Sigmoid colon (tissue), 7 donors: ENCODE results near the gene ADORA2B. TPM values are rescaled to one million over a fixed set of nuclear protein-coding genes. Genes with fewer than 3 reads are reported as not detected.
"Not testable (repeated sequence)": the region's sequence is repeated elsewhere in the genome, so short reads cannot be mapped to it uniquely, and the experiment has no call there.

Experiments
- DNase-seq: peaks from one replicate; pipeline ENCODE4 v3.0.0-alpha.2; 2019
- H3K27ac ChIP-seq, 4 donors: fragments of 200-600 bp; sonication (generic); one replicate each; pipeline ENCODE4 v1.5.1; 2016 to 2019; ENCODE audit warnings: mild to moderate bottlenecking in 1 of 4
- H3K27me3 ChIP-seq, 3 donors: fragments of 200-600 bp; sonication (generic); one replicate each; pipeline ENCODE4 v1.5.1; 2019; ENCODE audit warnings: mild to moderate bottlenecking in 1 of 3
- H3K36me3 ChIP-seq, 4 donors: fragments of 200-600 bp; sonication (generic); one replicate each; pipeline ENCODE4 v1.5.1; 2016 to 2019
- H3K4me1 ChIP-seq, 4 donors: fragments of 200-600 bp; sonication (generic); one replicate each; pipeline ENCODE4 v1.5.1; 2017 to 2019
- H3K4me3 ChIP-seq, 4 donors: fragments of 200-600 bp; sonication (generic); one replicate each; pipeline ENCODE4 v1.5.1; 2017 to 2019; ENCODE audit warnings: mild to moderate bottlenecking in 2 of 4, moderate library complexity in 1 of 4
- H3K9me3 ChIP-seq, 4 donors: fragments of 200-600 bp in 3 of 4; sonication (generic) in 3 of 4; one replicate each; pipeline versions ENCODE4 v1.5.1 to v1.6.1; 2013 to 2019
- EP300 ChIP-seq, 4 donors: sonication (generic); formaldehyde crosslinking; IDR thresholded peaks; one replicate each; pipeline ENCODE4 v1.6.1; 2017; ENCODE audit warnings: antibody characterized with exemption in 4 of 4
- POLR2A ChIP-seq, 2 donors: fragments of 450-650 bp; IDR thresholded peaks; one replicate each; pipeline ENCODE4 v1.6.1; 2016; ENCODE audit warnings: antibody characterized with exemption in 2 of 2, mild to moderate bottlenecking in 2 of 2, moderate library complexity in 2 of 2
- POLR2AphosphoS5 ChIP-seq, 4 donors: sonication (generic); formaldehyde crosslinking; IDR thresholded peaks; one replicate each; pipeline ENCODE4 v1.6.1; 2017; ENCODE audit warnings: antibody characterized with exemption in 4 of 4
- WGBS, 2 donors: extraction: QIAGEN DNeasy Blood & Tissue Kit; methylation state at CpG; one replicate each; pipeline ENCODE4 v1.1.7; 2013; 5-methylcytosine and 5-hydroxymethylcytosine counted together
- intact Hi-C: fragments of 100-400 bp; cut with DNase I; formaldehyde crosslinking; loops from one replicate; pipeline ENCODE4 v1.15.1; 2023
- polyA plus RNA-seq, 3 donors: library from polyadenylated mRNA; stranded (reverse); fragments of 200-250 nt; gene quantifications; one replicate each; pipeline ENCODE4 v1.2.3, GENCODE V29; 2013
- total RNA-seq, 4 donors: library from RNA; depleted of rRNA; stranded (reverse); fragments of >200 nt; gene quantifications; one replicate each; pipeline ENCODE4 v1.1.0, GENCODE V29; 2016
- TF ChIP-seq, protein P1 (sequence below), 4 experiments: fragments of 450-650 bp in 3 of 4; fragments of 200-600 bp in 1 of 4; IDR thresholded peaks; one replicate each; pipeline ENCODE4 v1.5.1; 2016 to 2019; ENCODE audit warnings: antibody characterized with exemption in 4 of 4, mild to moderate bottlenecking in 3 of 4, moderate library complexity in 2 of 4
- donor health status: healthy with polysubstance abuse.
- donor health status: Bipolar disorder and iron deficiency.
- donor health status: healthy.

ADORA2B gene
- total RNA-seq (1 to 10 TPM; 2.2 to 5.4 (median 3.9) TPM), polyA plus RNA-seq (10 to 100 TPM in 2 of 3 donors, 1 to 10 TPM in 1; 9.9 to 21.4 (median 12.0) TPM)

DNA sequence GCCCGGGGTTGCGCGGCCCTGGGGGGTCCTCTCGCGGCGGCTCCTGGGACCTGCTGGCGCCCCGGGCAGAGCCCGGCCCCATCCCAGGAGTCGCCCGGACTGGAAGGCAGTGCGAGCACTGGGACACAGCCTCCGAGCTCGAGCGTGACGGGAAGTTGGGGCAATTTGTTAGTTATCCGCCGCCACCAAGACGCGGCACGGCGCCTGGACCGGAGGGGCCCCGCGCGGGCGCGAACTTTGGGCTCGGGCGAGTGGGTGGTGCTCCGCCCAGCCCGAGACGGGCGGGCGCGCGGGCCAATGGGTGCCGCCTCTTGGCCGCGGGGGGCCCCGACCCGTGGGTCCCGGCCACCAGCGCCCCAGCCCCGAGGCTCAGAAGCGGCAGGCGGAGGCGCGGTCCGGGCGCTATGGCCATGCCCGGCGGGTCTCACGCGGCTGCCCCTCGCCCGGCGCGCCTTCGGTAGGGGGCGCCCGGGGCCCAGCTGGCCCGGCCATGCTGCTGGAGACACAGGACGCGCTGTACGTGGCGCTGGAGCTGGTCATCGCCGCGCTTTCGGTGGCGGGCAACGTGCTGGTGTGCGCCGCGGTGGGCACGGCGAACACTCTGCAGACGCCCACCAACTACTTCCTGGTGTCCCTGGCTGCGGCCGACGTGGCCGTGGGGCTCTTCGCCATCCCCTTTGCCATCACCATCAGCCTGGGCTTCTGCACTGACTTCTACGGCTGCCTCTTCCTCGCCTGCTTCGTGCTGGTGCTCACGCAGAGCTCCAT lies at the start of gene ADORA2B:
TSS of gene ADORA2B (plus strand) at position 372 of the 768 bp plus-strand sequence. CDS start at position 491, 119 bp downstream.
- TF ChIP-seq POLR2A (IDR thresholded peaks at IDR 0.05) (no peak), EP300 (IDR thresholded peaks at IDR 0.05) (no peak), POLR2AphosphoS5 (IDR thresholded peaks at IDR 0.05) (peak in 1 of 4 donors; percentile 12)
- TF ChIP-seq, protein P1, sequence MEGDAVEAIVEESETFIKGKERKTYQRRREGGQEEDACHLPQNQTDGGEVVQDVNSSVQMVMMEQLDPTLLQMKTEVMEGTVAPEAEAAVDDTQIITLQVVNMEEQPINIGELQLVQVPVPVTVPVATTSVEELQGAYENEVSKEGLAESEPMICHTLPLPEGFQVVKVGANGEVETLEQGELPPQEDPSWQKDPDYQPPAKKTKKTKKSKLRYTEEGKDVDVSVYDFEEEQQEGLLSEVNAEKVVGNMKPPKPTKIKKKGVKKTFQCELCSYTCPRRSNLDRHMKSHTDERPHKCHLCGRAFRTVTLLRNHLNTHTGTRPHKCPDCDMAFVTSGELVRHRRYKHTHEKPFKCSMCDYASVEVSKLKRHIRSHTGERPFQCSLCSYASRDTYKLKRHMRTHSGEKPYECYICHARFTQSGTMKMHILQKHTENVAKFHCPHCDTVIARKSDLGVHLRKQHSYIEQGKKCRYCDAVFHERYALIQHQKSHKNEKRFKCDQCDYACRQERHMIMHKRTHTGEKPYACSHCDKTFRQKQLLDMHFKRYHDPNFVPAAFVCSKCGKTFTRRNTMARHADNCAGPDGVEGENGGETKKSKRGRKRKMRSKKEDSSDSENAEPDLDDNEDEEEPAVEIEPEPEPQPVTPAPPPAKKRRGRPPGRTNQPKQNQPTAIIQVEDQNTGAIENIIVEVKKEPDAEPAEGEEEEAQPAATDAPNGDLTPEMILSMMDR (IDR thresholded peaks at IDR 0.05): peak in 1 of 4 experiments; percentile 45
- peak; percentile 78 for DNase-seq
- intact Hi-C loops: loop anchor here (2.0 kb wide), 1 partner anchor 54 kb away; the partner anchor contains the start of genes TTC19 and ZSWIM7
- peaks cover 0 to 38% (median 31%) of the 10 kb centered on the region in 4 donors for H3K4me1 ChIP-seq
- peak within 1 kb of the TSS; percentile 33 to 66 (median 52) for H3K4me3 ChIP-seq
- peaks cover 0 to 3% (median 0%) of the 10 kb centered on the region in 3 donors for H3K27me3 ChIP-seq
- peak within 1 kb of the TSS in 3 of 4 donors; percentile 63 to 77 (median 69) for H3K27ac ChIP-seq
- no peaks in the 10 kb centered on the region for H3K9me3 ChIP-seq
- 0 to 1% methylated on average over 88 of the region's 88 CpGs for WGBS, 2 donors
- H3K36me3 ChIP-seq: no peaks in the 10 kb centered on the region

- H3K27me3 ChIP-seq: no peaks in the 10 kb centered on the region
- intact Hi-C loops: no loop called here
- no peak for DNase-seq
- TF ChIP-seq EP300 (IDR thresholded peaks at IDR 0.05) (no peak), POLR2AphosphoS5 (IDR thresholded peaks at IDR 0.05) (no peak), POLR2A (IDR thresholded peaks at IDR 0.05) (no peak)
- TF ChIP-seq, protein P1 (IDR thresholded peaks at IDR 0.05): no peak
- no peak overlapping the region for H3K27ac ChIP-seq
- no peaks in the 10 kb centered on the region for H3K9me3 ChIP-seq
- no peak overlapping the region for H3K4me3 ChIP-seq
- no peaks in the 10 kb centered on the region for H3K36me3 ChIP-seq
- 89 to 94% methylated on average over 1 of the region's 1 CpG for WGBS, 2 donors
- H3K4me1 ChIP-seq: peaks cover 0 to 14% (median 10%) of the 10 kb centered on the region in 4 donors
These were observed 48.7 kb upstream of the ADORA2B start for GRCh38 chr17:15896277-15896676.

DNA sequence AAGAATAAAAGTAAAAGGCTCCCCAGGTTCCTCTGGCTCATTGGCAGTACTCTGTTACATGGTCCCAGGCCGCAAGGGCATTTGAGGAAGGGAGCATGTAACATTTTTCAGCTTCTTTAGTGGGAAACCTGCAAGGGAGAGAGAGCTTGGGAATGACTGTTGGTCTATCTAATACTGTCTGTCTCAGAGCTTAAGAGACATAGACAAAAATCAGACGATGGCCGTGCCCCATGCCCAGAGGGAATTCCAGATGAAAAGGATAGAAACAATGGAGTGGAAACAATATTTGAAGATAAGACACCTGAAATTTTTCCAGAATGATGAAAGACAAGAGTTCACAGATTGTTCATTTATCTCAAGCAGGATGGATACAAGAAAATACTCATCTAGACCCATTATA lies 48.1 kb upstream of the ADORA2B start:
- Histone ChIP-seq H3K4me3 (no peak overlapping the region), H3K27me3 (no peaks in the 10 kb centered on the region), H3K36me3 (no peaks in the 10 kb centered on the region), H3K4me1 (peaks cover 0 to 14% (median 10%) of the 10 kb centered on the region in 4 donors), H3K27ac (no peak overlapping the region), H3K9me3 (no peaks in the 10 kb centered on the region)
- intact Hi-C loops: no loop called here
- TF ChIP-seq, protein P1 (IDR thresholded peaks at IDR 0.05): no peak
- TF ChIP-seq POLR2AphosphoS5 (IDR thresholded peaks at IDR 0.05): no peak
- TF ChIP-seq EP300 (IDR thresholded peaks at IDR 0.05): no peak
- no peak for TF ChIP-seq POLR2A (IDR thresholded peaks at IDR 0.05)
- WGBS, 2 donors: 97% methylated on average over 3 of the region's 3 CpGs
- DNase-seq: no peak

GRCh38 chr17:15899596-15899995 lies 45.3 kb upstream of the ADORA2B start:
- H3K27ac ChIP-seq, H3K36me3 ChIP-seq, H3K4me3 ChIP-seq, intact Hi-C loops, H3K4me1 ChIP-seq, DNase-seq, H3K9me3 ChIP-seq, H3K27me3 ChIP-seq: not testable (repeated sequence)
- WGBS, 2 donors: 93 to 98% methylated on average over 4 of the region's 4 CpGs

DNA sequence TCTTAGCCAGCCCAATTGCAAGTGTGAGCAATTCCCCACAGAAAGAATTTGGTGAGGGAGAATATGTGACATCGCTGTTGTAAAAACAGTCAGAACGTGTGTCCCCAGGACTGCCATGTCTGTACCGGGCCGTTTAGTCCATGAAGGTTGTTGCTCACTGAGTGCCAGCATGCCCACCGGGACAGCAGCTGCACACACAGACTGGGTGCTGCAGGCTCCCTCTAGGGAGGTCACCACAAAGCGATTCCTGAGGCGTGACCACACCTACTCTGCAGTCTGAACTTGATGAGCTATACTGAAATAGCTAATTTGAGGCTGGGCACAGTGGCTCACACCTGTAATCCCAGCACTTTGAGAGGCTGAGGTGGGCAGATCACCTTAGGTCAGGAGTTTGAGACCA lies 44.1 kb upstream of the ADORA2B start:
- WGBS, 2 donors: 34 to 61% methylated on average over 7 of the region's 7 CpGs
- TF ChIP-seq, protein P1 (IDR thresholded peaks at IDR 0.05): no peak
- TF ChIP-seq EP300 (IDR thresholded peaks at IDR 0.05) (no peak), POLR2AphosphoS5 (IDR thresholded peaks at IDR 0.05) (no peak), POLR2A (IDR thresholded peaks at IDR 0.05) (no peak)

DNA sequence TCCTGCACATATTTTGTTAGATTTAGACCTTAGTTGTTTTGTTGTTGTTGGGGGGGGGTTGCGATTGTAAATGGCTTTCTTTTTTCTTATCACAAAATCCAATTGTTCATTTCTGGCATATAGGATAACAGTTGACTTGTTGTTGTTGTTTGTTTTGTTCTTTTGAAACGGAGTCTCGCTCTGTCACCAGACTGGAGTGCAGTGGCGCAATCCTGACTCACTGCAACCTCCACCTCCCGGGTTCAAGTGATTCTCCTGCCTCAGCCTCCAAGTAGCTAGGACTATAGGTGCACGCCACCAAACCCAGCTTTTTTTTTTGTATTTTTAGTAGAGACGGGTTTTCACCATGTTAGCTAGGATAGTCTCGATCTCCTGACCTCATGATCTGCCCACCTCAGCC lies 39.7 kb upstream of the ADORA2B start:
- H3K27me3 ChIP-seq, H3K9me3 ChIP-seq, H3K4me3 ChIP-seq, H3K27ac ChIP-seq, H3K4me1 ChIP-seq, intact Hi-C loops, H3K36me3 ChIP-seq, DNase-seq: not testable (repeated sequence)
- WGBS, 2 donors: 95% methylated on average over 8 of the region's 8 CpGs

More for the DNA sequence above, 44.1 kb upstream of the ADORA2B start:
- Histone ChIP-seq H3K4me3 (no peak overlapping the region), H3K27ac (no peak overlapping the region), H3K4me1 (no peaks in the 10 kb centered on the region), H3K9me3 (no peaks in the 10 kb centered on the region), H3K36me3 (no peaks in the 10 kb centered on the region), H3K27me3 (no peaks in the 10 kb centered on the region)
- no peak for DNase-seq
- intact Hi-C loops: no loop called here
